NCI-H460 (cell line): Measurements from ENCODE around the gene CDH4. TPM values are rescaled to one million over a fixed set of nuclear protein-coding genes. Genes with fewer than 3 reads are reported as not detected.

Source experiments
- DNase-seq: peaks from one replicate; pipeline ENCODE4 v3.0.0-alpha.2; 2016; ENCODE audit warnings: low read depth; ENCODE audit errors: extremely low read depth
- total RNA-seq: library from RNA; depleted of rRNA; stranded (reverse); fragments of >200 nt; shearing (Covaris generic); gene quantifications from 2 replicates; pipeline ENCODE4 v1.2.3, GENCODE V29; 2014

Gene CDH4
- total RNA-seq, 1 experiment from 2014 or later, result not detected

GRCh38 chr20:61522498-61523090 lies 270.5 kb downstream of the CDH4 start:
- no peak for DNase-seq

GRCh38 chr20:61523145-61523544 lies 271.1 kb downstream of the CDH4 start:
- DNase-seq, result no peak

- DNase-seq, result no peak
These were observed 273.0 kb downstream of the CDH4 start for GRCh38 chr20:61524951-61525666.

- DNase-seq, result no peak
These were observed 273.8 kb downstream of the CDH4 start for GRCh38 chr20:61525781-61526431.

- no peak for DNase-seq
These were observed 274.8 kb downstream of the CDH4 start for GRCh38 chr20:61526907-61527306.

GRCh38 chr20:61527626-61528025 lies 275.6 kb downstream of the CDH4 start:
- no peak for DNase-seq

- DNase-seq, result no peak
These were observed 276.5 kb downstream of the CDH4 start for GRCh38 chr20:61528591-61528990.

GRCh38 chr20:61529354-61529753 lies 277.3 kb downstream of the CDH4 start:
- DNase-seq, result no peak

- no peak for DNase-seq
These were observed 279.7 kb downstream of the CDH4 start for GRCh38 chr20:61531553-61532345.

GRCh38 chr20:61532736-61533135 lies 280.7 kb downstream of the CDH4 start:
- DNase-seq, result no peak

GRCh38 chr20:61533231-61533631 lies 281.2 kb downstream of the CDH4 start:
- no peak for DNase-seq

- no peak for DNase-seq
These were observed 282.3 kb downstream of the CDH4 start for GRCh38 chr20:61534346-61534745.

- DNase-seq, result no peak
These were observed 283.0 kb downstream of the CDH4 start for GRCh38 chr20:61535091-61535490.

- DNase-seq, result no peak
These were observed 283.5 kb downstream of the CDH4 start for GRCh38 chr20:61535536-61535935.

GRCh38 chr20:61535956-61536355 lies 283.9 kb downstream of the CDH4 start:
- no peak for DNase-seq

GRCh38 chr20:61536671-61537070 lies 284.6 kb downstream of the CDH4 start:
- no peak for DNase-seq

- no peak for DNase-seq
These were observed 285.4 kb downstream of the CDH4 start for GRCh38 chr20:61537239-61538182.

GRCh38 chr20:61538183-61538942 lies 286.3 kb downstream of the CDH4 start:
- no peak for DNase-seq

GRCh38 chr20:61538943-61539265 lies 286.8 kb downstream of the CDH4 start:
- DNase-seq, result no peak
